WTC11 (cell line): ENCODE results near the gene ITPRID1. TPM values are rescaled to one million over a fixed set of nuclear protein-coding genes. Genes with fewer than 3 reads are reported as not detected.

Experiments
- ATAC-seq: fragments of 200-7000 bp; cut with Tn5 transposase; 2 replicates; pipeline ENCODE4 v1.10.0; 2021; ENCODE audit warnings: mild to moderate bottlenecking, moderate library complexity
- CTCF ChIA-PET: fragments of 300-600 bp; sonication (Branson Sonifier 250); formaldehyde crosslinking; loops from one replicate; lab custom pipeline; 2021; ENCODE audit warnings: antibody characterized with exemption; lab: Charles Lee
- POLR2A ChIA-PET: fragments of 350-600 bp; sonication (Branson Sonifier 250); formaldehyde crosslinking; loops from one replicate; lab custom pipeline; 2021; ENCODE audit warnings: antibody characterized with exemption; lab: Charles Lee
- DNase-seq: peaks from one replicate; pipeline ENCODE4 v3.0.0; 2021; ENCODE audit warnings: low spot score
- H3K27ac Mint-ChIP-seq: 2 replicates; pipeline ENCODE4 v1.8.0; 2021; ENCODE audit warnings: mixed read lengths
- H3K27me3 Mint-ChIP-seq: 2 replicates; pipeline ENCODE4 v1.8.0; 2021; ENCODE audit warnings: low read depth, mild to moderate bottlenecking, moderate library complexity, mixed read lengths
- H3K36me3 Mint-ChIP-seq: 2 replicates; pipeline ENCODE4 v1.8.0; 2021; ENCODE audit warnings: mixed read lengths
- H3K4me1 Mint-ChIP-seq: 2 replicates; pipeline ENCODE4 v1.8.0; 2022; ENCODE audit warnings: mixed read lengths
- H3K4me3 Mint-ChIP-seq: 2 replicates; pipeline ENCODE4 v1.8.0; 2021; ENCODE audit warnings: mild to moderate bottlenecking, moderate library complexity, mixed read lengths
- H3K9me3 Mint-ChIP-seq: 2 replicates; pipeline ENCODE4 v1.8.0; 2021; ENCODE audit warnings: mixed read lengths
- CBFB ChIP-seq: sonication (generic); formaldehyde crosslinking; IDR thresholded peaks from 2 replicates; pipeline ENCODE4 v1.8.1; 2022; ENCODE audit warnings: mild to moderate bottlenecking, low read depth, missing genetic modification reagents
- CREB1 ChIP-seq: sonication (generic); formaldehyde crosslinking; IDR thresholded peaks from 2 replicates; pipeline ENCODE4 v1.8.0; 2023; ENCODE audit warnings: mild to moderate bottlenecking, missing genetic modification reagents
- EMX1 ChIP-seq: fragments of 250-450 bp; sonication (Bioruptor Pico); IDR thresholded peaks from 2 replicates; pipeline ENCODE4 v1.8.0; 2021; ENCODE audit warnings: mild to moderate bottlenecking
- GRHL2 ChIP-seq: fragments of 250-450 bp; sonication (Bioruptor Pico); IDR thresholded peaks from 2 replicates; pipeline ENCODE4 v1.8.0; 2022; ENCODE audit warnings: mild to moderate bottlenecking, moderate library complexity; ENCODE audit not compliant: insufficient replicate concordance, severe bottlenecking
- SOX15 ChIP-seq: fragments of 250-450 bp; sonication (Bioruptor Pico); IDR thresholded peaks from 2 replicates; pipeline ENCODE4 v1.9.0; 2021; ENCODE audit warnings: mild to moderate bottlenecking
- SP1 ChIP-seq: sonication (generic); formaldehyde crosslinking; conservative IDR thresholded peaks from 2 replicates; pipeline ENCODE4 v1.8.1; 2022; ENCODE audit warnings: missing genetic modification reagents
- TP53 ChIP-seq: sonication (generic); formaldehyde crosslinking; IDR thresholded peaks from 2 replicates; pipeline ENCODE4 v1.8.1; 2023; ENCODE audit warnings: mild to moderate bottlenecking, missing genetic modification reagents
- ZNF121 ChIP-seq: sonication (generic); formaldehyde crosslinking; IDR thresholded peaks from 2 replicates; pipeline ENCODE4 v1.8.0; 2023; ENCODE audit warnings: missing genetic modification reagents
- ZNF219 ChIP-seq: sonication (generic); formaldehyde crosslinking; IDR thresholded peaks from 2 replicates; pipeline ENCODE4 v1.8.0; 2023; ENCODE audit warnings: missing genetic modification reagents, mild to moderate bottlenecking, borderline replicate concordance
- ZNF263 ChIP-seq: sonication (generic); formaldehyde crosslinking; IDR thresholded peaks from 2 replicates; pipeline ENCODE4 v1.8.1; 2022; ENCODE audit warnings: low read depth, mild to moderate bottlenecking, moderate library complexity, missing genetic modification reagents
- total RNA-seq: library from RNA; stranded (reverse); gene quantifications from 3 replicates; pipeline ENCODE4 v1.2.3, GENCODE V29; 2021
- TF ChIP-seq, protein P1 (sequence below): fragments of 250-450 bp; sonication (Bioruptor Pico); IDR thresholded peaks from 2 replicates; pipeline ENCODE4 v1.9.0; 2021; ENCODE audit warnings: mild to moderate bottlenecking, borderline replicate concordance
- TF ChIP-seq, protein P2 (sequence below): sonication (generic); formaldehyde crosslinking; IDR thresholded peaks from 2 replicates; pipeline ENCODE4 v1.8.1; 2023; ENCODE audit warnings: mild to moderate bottlenecking, moderate library complexity, missing genetic modification reagents
- TF ChIP-seq, protein P3 (sequence below): fragments of 250-450 bp; sonication (Bioruptor Pico); IDR thresholded peaks from 2 replicates; pipeline ENCODE4 v1.9.0; 2021; ENCODE audit warnings: moderate library complexity, mild to moderate bottlenecking, inconsistent platforms, borderline replicate concordance
- TF ChIP-seq, protein P4 (sequence below): sonication (generic); formaldehyde crosslinking; IDR thresholded peaks from 2 replicates; pipeline ENCODE4 v1.8.1; 2023; ENCODE audit warnings: mild to moderate bottlenecking, missing genetic modification reagents, moderate library complexity
- TF ChIP-seq, protein P5 (sequence below): sonication (generic); formaldehyde crosslinking; IDR thresholded peaks from 2 replicates; pipeline ENCODE4 v1.8.1; 2022; ENCODE audit warnings: low read depth, missing genetic modification reagents, borderline replicate concordance
- TF ChIP-seq, protein P6 (sequence below): sonication (generic); formaldehyde crosslinking; IDR thresholded peaks from 2 replicates; pipeline ENCODE4 v1.8.1; 2023; ENCODE audit warnings: mild to moderate bottlenecking, missing genetic modification reagents
- TF ChIP-seq, protein P7 (sequence below): sonication (generic); formaldehyde crosslinking; IDR thresholded peaks from 2 replicates; pipeline ENCODE4 v1.8.0; 2022; ENCODE audit warnings: mild to moderate bottlenecking, missing genetic modification reagents
- TF ChIP-seq, protein P8 (sequence below): fragments of 250-450 bp; sonication (Bioruptor Pico); IDR thresholded peaks from 2 replicates; pipeline ENCODE4 v1.9.0; 2021; ENCODE audit warnings: mild to moderate bottlenecking
- TF ChIP-seq, protein P9 (sequence below): sonication (generic); formaldehyde crosslinking; IDR thresholded peaks from 2 replicates; pipeline ENCODE4 v1.8.0; 2022; ENCODE audit warnings: mild to moderate bottlenecking, missing genetic modification reagents
- TF ChIP-seq, protein P10 (sequence below): sonication (generic); formaldehyde crosslinking; IDR thresholded peaks from 2 replicates; pipeline ENCODE4 v1.8.0; 2023; ENCODE audit warnings: missing genetic modification reagents

ITPRID1 gene
- total RNA-seq, 1 experiment from 2014 or later: 0.98 TPM

DNA sequence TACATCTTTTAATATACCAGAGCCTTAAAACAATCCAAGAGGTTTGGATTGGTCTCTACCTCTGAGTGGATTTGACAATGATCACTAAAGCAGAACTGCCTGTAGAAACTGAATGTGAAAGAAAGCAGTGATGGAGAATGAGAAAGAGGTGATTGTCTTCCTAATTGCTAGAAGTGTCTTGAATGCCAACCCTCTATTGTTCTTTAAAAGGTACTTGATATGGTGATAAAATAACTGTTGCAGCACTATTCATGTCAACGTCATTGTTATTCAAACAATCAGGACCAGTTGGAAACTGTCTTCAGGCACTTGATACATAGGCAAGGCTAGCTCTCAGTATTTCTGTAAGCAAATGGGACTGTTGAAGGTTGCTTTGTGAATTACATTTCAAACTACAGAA is 47.9 kb upstream of the ITPRID1 start:
- DNase-seq (no peak), ATAC-seq (peak; percentile 91)
- Mint-ChIP-seq H3K9me3 (no peaks in the 10 kb centered on the region), H3K4me3 (peak overlapping the region; percentile 32), H3K36me3 (no peaks in the 10 kb centered on the region), H3K27ac (peak overlapping the region; percentile 73), H3K27me3 (peaks cover 86% of the 10 kb centered on the region), H3K4me1 (peaks cover 77% of the 10 kb centered on the region)
- POLR2A ChIA-PET: no interaction called here
- CTCF ChIA-PET: interaction anchor here (0.9 to 2.9 kb wide), 4 partner anchors 10 to 129 kb away, joined by 3 to 28 read pairs (median 4); no protein-coding TSS in a partner anchor
- TF ChIP-seq ZNF121 (CRISPR knock-in tag) (no peak), GRHL2 (CRISPR knock-in tag) (no peak), CBFB (no peak), ZNF219 (no peak), SOX15 (no peak), ZNF263 (CRISPR knock-in tag) (no peak), SP1 (no peak), CREB1 (CRISPR knock-in tag) (no peak), TP53 (no peak), EMX1 (CRISPR knock-in tag) (no peak)
- TF ChIP-seq, protein P1, sequence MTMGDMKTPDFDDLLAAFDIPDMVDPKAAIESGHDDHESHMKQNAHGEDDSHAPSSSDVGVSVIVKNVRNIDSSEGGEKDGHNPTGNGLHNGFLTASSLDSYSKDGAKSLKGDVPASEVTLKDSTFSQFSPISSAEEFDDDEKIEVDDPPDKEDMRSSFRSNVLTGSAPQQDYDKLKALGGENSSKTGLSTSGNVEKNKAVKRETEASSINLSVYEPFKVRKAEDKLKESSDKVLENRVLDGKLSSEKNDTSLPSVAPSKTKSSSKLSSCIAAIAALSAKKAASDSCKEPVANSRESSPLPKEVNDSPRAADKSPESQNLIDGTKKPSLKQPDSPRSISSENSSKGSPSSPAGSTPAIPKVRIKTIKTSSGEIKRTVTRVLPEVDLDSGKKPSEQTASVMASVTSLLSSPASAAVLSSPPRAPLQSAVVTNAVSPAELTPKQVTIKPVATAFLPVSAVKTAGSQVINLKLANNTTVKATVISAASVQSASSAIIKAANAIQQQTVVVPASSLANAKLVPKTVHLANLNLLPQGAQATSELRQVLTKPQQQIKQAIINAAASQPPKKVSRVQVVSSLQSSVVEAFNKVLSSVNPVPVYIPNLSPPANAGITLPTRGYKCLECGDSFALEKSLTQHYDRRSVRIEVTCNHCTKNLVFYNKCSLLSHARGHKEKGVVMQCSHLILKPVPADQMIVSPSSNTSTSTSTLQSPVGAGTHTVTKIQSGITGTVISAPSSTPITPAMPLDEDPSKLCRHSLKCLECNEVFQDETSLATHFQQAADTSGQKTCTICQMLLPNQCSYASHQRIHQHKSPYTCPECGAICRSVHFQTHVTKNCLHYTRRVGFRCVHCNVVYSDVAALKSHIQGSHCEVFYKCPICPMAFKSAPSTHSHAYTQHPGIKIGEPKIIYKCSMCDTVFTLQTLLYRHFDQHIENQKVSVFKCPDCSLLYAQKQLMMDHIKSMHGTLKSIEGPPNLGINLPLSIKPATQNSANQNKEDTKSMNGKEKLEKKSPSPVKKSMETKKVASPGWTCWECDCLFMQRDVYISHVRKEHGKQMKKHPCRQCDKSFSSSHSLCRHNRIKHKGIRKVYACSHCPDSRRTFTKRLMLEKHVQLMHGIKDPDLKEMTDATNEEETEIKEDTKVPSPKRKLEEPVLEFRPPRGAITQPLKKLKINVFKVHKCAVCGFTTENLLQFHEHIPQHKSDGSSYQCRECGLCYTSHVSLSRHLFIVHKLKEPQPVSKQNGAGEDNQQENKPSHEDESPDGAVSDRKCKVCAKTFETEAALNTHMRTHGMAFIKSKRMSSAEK (CRISPR knock-in tag): no peak
- TF ChIP-seq, protein P2, sequence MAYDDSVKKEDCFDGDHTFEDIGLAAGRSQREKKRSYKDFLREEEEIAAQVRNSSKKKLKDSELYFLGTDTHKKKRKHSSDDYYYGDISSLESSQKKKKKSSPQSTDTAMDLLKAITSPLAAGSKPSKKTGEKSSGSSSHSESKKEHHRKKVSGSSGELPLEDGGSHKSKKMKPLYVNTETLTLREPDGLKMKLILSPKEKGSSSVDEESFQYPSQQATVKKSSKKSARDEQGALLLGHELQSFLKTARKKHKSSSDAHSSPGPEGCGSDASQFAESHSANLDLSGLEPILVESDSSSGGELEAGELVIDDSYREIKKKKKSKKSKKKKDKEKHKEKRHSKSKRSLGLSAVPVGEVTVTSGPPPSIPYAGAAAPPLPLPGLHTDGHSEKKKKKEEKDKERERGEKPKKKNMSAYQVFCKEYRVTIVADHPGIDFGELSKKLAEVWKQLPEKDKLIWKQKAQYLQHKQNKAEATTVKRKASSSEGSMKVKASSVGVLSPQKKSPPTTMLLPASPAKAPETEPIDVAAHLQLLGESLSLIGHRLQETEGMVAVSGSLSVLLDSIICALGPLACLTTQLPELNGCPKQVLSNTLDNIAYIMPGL (CRISPR knock-in tag): no peak
- TF ChIP-seq, protein P3, sequence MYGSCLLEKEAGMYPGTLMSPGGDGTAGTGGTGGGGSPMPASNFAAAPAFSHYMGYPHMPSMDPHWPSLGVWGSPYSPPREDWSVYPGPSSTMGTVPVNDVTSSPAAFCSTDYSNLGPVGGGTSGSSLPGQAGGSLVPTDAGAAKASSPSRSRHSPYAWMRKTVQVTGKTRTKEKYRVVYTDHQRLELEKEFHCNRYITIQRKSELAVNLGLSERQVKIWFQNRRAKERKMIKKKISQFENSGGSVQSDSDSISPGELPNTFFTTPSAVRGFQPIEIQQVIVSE: no peak
- TF ChIP-seq, protein P4, sequence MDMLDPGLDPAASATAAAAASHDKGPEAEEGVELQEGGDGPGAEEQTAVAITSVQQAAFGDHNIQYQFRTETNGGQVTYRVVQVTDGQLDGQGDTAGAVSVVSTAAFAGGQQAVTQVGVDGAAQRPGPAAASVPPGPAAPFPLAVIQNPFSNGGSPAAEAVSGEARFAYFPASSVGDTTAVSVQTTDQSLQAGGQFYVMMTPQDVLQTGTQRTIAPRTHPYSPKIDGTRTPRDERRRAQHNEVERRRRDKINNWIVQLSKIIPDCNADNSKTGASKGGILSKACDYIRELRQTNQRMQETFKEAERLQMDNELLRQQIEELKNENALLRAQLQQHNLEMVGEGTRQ (CRISPR knock-in tag): no peak
- TF ChIP-seq, protein P5, sequence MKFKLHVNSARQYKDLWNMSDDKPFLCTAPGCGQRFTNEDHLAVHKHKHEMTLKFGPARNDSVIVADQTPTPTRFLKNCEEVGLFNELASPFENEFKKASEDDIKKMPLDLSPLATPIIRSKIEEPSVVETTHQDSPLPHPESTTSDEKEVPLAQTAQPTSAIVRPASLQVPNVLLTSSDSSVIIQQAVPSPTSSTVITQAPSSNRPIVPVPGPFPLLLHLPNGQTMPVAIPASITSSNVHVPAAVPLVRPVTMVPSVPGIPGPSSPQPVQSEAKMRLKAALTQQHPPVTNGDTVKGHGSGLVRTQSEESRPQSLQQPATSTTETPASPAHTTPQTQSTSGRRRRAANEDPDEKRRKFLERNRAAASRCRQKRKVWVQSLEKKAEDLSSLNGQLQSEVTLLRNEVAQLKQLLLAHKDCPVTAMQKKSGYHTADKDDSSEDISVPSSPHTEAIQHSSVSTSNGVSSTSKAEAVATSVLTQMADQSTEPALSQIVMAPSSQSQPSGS (CRISPR knock-in tag): no peak
- TF ChIP-seq, protein P6, sequence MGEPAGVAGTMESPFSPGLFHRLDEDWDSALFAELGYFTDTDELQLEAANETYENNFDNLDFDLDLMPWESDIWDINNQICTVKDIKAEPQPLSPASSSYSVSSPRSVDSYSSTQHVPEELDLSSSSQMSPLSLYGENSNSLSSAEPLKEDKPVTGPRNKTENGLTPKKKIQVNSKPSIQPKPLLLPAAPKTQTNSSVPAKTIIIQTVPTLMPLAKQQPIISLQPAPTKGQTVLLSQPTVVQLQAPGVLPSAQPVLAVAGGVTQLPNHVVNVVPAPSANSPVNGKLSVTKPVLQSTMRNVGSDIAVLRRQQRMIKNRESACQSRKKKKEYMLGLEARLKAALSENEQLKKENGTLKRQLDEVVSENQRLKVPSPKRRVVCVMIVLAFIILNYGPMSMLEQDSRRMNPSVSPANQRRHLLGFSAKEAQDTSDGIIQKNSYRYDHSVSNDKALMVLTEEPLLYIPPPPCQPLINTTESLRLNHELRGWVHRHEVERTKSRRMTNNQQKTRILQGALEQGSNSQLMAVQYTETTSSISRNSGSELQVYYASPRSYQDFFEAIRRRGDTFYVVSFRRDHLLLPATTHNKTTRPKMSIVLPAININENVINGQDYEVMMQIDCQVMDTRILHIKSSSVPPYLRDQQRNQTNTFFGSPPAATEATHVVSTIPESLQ (CRISPR knock-in tag): no peak
- TF ChIP-seq, protein P7, sequence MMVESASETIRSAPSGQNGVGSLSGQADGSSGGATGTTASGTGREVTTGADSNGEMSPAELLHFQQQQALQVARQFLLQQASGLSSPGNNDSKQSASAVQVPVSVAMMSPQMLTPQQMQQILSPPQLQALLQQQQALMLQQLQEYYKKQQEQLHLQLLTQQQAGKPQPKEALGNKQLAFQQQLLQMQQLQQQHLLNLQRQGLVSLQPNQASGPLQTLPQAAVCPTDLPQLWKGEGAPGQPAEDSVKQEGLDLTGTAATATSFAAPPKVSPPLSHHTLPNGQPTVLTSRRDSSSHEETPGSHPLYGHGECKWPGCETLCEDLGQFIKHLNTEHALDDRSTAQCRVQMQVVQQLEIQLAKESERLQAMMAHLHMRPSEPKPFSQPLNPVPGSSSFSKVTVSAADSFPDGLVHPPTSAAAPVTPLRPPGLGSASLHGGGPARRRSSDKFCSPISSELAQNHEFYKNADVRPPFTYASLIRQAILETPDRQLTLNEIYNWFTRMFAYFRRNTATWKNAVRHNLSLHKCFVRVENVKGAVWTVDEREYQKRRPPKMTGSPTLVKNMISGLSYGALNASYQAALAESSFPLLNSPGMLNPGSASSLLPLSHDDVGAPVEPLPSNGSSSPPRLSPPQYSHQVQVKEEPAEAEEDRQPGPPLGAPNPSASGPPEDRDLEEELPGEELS: no peak; the same call in 1 of the 2 replicates
- TF ChIP-seq, protein P8, sequence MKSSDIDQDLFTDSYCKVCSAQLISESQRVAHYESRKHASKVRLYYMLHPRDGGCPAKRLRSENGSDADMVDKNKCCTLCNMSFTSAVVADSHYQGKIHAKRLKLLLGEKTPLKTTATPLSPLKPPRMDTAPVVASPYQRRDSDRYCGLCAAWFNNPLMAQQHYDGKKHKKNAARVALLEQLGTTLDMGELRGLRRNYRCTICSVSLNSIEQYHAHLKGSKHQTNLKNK (CRISPR knock-in tag): peak; percentile 99
- TF ChIP-seq, protein P9, sequence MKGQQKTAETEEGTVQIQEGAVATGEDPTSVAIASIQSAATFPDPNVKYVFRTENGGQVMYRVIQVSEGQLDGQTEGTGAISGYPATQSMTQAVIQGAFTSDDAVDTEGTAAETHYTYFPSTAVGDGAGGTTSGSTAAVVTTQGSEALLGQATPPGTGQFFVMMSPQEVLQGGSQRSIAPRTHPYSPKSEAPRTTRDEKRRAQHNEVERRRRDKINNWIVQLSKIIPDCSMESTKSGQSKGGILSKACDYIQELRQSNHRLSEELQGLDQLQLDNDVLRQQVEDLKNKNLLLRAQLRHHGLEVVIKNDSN (CRISPR knock-in tag): no peak
- TF ChIP-seq, protein P10, sequence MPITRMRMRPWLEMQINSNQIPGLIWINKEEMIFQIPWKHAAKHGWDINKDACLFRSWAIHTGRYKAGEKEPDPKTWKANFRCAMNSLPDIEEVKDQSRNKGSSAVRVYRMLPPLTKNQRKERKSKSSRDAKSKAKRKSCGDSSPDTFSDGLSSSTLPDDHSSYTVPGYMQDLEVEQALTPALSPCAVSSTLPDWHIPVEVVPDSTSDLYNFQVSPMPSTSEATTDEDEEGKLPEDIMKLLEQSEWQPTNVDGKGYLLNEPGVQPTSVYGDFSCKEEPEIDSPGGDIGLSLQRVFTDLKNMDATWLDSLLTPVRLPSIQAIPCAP (CRISPR knock-in tag): no peak
